Upper lobe of left lung (tissue), 6 donors: ENCODE results near the gene HEATR5B. TPM values are rescaled to one million over a fixed set of nuclear protein-coding genes. Genes with fewer than 3 reads are reported as not detected.

Experiments
- ATAC-seq, 2 donors: fragments of 200-7000 bp; cut with Tn5 transposase; one replicate each; pipeline ENCODE4 v1.9.1; 2022; ENCODE audit warnings: mild to moderate bottlenecking in 2 of 2, moderate library complexity in 2 of 2; ENCODE audit not compliant: low FRiP score in 2 of 2
- DNase-seq, 2 donors: peaks; one replicate each; pipeline ENCODE4 v3.0.0-alpha.2; 2019 to 2020
- H3K27ac ChIP-seq, 4 donors: fragments of 200-600 bp; sonication (generic); one replicate each; pipeline ENCODE4 v1.5.1; 2016 to 2019
- H3K27me3 ChIP-seq, 4 donors: fragments of 200-600 bp; sonication (generic); one replicate each; pipeline ENCODE4 v1.5.1; 2017 to 2019
- H3K36me3 ChIP-seq, 4 donors: fragments of 200-600 bp; sonication (generic); one replicate each; pipeline ENCODE4 v1.5.1; 2016 to 2019
- H3K4me1 ChIP-seq, 4 donors: fragments of 200-600 bp; sonication (generic); one replicate each; pipeline ENCODE4 v1.5.1; 2018 to 2019
- H3K4me3 ChIP-seq, 4 donors: fragments of 200-600 bp; sonication (generic); one replicate each; pipeline ENCODE4 v1.5.1; 2017 to 2019; ENCODE audit warnings: mild to moderate bottlenecking in 2 of 4, moderate library complexity in 1 of 4
- H3K9me3 ChIP-seq, 4 donors: fragments of 200-600 bp; sonication (generic); one replicate each; pipeline ENCODE4 v1.5.1; 2018 to 2019
- EP300 ChIP-seq, 4 donors: sonication (generic); formaldehyde crosslinking; IDR thresholded peaks; one replicate each; pipeline ENCODE4 v1.5.1; 2017; ENCODE audit warnings: antibody characterized with exemption in 4 of 4, control low read depth in 2 of 4
- POLR2A ChIP-seq, 4 donors: fragments of 450-650 bp; IDR thresholded peaks; one replicate each; pipeline ENCODE4 v1.5.1; 2016 to 2017; ENCODE audit warnings: antibody characterized with exemption in 4 of 4, mild to moderate bottlenecking in 2 of 4
- POLR2AphosphoS5 ChIP-seq, 2 donors: sonication (generic); formaldehyde crosslinking; IDR thresholded peaks; one replicate each; pipeline ENCODE4 v1.5.1; 2017; ENCODE audit warnings: antibody characterized with exemption in 2 of 2
- WGBS, 2 donors: methylation state at CpG; one replicate each; pipeline ENCODE4 v1.1.5; 2017 to 2018; 5-methylcytosine and 5-hydroxymethylcytosine counted together
- total RNA-seq, 6 donors: library from RNA; depleted of rRNA in 4 of 6; stranded (reverse); fragments of >200 nt in 4 of 6; gene quantifications; one replicate each; pipeline versions ENCODE4 v1.1.0 to v1.2.1, GENCODE V29; 2016 to 2021
- TF ChIP-seq, protein P1 (sequence below), 6 experiments: fragments of 450-650 bp in 4 of 6; fragments of 200-600 bp in 2 of 6; sonication (generic) in 2 of 6; IDR thresholded peaks; one replicate each; pipeline ENCODE4 v1.5.1; 2016 to 2019; ENCODE audit warnings: antibody characterized with exemption in 6 of 6
- donor health status: DM: no; HTN: no; CAD: no; lungs with moderate emphysema.
- donor health status: DM: no; HTN: yes; CAD: no; lungs with severe emphysema.

HEATR5B gene
- total RNA-seq, 6 donors from 2014 or later = 24.3 to 52.4 (median 33.8) TPM

DNA sequence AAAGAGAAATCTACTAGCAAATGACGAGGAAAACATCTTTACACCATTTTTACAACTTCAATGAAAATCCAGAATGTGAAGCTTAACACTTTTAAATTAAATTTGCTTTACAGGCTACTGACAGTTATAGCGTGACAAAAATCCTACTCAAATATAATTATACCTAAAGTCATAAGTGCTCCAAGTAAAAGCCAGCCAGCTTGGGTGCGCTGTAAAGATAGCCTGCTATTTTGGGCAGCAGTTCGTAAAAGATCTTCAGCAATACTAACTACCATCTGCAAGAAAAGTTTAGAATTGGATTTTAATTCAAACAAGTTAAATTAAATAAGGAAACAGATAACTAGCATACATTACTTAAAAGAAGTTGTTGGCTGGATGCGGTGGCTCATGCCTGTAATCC is 22.4 kb downstream of the HEATR5B start:
- H3K4me3 ChIP-seq = no peak overlapping the region
- H3K27me3 ChIP-seq = no peaks in the 10 kb centered on the region
- ATAC-seq = no peak

DNA sequence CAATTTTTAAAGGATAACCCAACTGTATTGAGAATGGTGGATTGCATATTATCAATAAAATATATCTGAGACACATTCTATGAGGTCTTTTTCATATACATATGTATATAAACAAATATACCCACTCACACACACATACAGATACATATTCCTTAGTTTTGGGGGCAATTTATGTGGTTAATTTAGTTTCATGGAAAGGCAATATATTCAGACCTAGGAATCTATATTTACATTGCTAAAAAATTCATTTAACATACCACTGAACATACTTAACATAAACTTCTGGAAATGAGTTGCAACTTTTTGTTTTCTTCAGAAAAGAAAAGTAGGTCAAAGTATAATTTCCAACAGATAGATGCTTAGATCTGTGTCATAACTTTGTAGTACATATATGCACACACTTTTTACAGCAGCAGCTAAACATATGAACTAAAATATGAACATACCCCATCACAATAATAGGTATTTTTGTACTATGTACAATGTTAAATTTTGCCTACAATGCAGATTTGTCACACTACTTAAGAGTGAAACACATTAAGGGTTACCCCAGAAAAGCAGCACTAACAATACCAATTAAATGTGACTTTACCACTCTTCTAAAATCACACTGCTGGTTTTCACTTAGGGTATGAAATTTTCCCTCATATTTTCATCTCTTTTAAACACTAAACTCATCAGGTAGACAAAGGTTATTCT is 23.0 kb downstream of the HEATR5B start:
- no peaks in the 10 kb centered on the region for H3K9me3 ChIP-seq
- H3K4me3 ChIP-seq = no peak overlapping the region
- H3K27ac ChIP-seq = no peak overlapping the region
- TF ChIP-seq POLR2A (IDR thresholded peaks at IDR 0.05) = no peak
- TF ChIP-seq, protein P1, sequence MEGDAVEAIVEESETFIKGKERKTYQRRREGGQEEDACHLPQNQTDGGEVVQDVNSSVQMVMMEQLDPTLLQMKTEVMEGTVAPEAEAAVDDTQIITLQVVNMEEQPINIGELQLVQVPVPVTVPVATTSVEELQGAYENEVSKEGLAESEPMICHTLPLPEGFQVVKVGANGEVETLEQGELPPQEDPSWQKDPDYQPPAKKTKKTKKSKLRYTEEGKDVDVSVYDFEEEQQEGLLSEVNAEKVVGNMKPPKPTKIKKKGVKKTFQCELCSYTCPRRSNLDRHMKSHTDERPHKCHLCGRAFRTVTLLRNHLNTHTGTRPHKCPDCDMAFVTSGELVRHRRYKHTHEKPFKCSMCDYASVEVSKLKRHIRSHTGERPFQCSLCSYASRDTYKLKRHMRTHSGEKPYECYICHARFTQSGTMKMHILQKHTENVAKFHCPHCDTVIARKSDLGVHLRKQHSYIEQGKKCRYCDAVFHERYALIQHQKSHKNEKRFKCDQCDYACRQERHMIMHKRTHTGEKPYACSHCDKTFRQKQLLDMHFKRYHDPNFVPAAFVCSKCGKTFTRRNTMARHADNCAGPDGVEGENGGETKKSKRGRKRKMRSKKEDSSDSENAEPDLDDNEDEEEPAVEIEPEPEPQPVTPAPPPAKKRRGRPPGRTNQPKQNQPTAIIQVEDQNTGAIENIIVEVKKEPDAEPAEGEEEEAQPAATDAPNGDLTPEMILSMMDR (IDR thresholded peaks at IDR 0.05) = no peak
- no peak for TF ChIP-seq POLR2AphosphoS5 (IDR thresholded peaks at IDR 0.05)
- TF ChIP-seq EP300 (IDR thresholded peaks at IDR 0.05) = no peak
- DNase-seq (no peak), ATAC-seq (no peak)
- peaks cover 10 to 98% (median 51%) of the 10 kb centered on the region in 4 donors for H3K36me3 ChIP-seq
- H3K27me3 ChIP-seq = no peaks in the 10 kb centered on the region
- H3K4me1 ChIP-seq = no peaks in the 10 kb centered on the region

More for the DNA sequence above, 22.4 kb downstream of the HEATR5B start:
- Histone ChIP-seq H3K27ac (no peak overlapping the region), H3K36me3 (peaks cover 8 to 98% (median 49%) of the 10 kb centered on the region in 4 donors), H3K9me3 (no peaks in the 10 kb centered on the region), H3K4me1 (no peaks in the 10 kb centered on the region)
- WGBS, 2 donors = 95 to 96% methylated on average over 5 of the region's 5 CpGs
- DNase-seq = no peak
- TF ChIP-seq, protein P1 (IDR thresholded peaks at IDR 0.05) = no peak
- TF ChIP-seq EP300 (IDR thresholded peaks at IDR 0.05) (no peak), POLR2A (IDR thresholded peaks at IDR 0.05) (no peak), POLR2AphosphoS5 (IDR thresholded peaks at IDR 0.05) (no peak)

DNA sequence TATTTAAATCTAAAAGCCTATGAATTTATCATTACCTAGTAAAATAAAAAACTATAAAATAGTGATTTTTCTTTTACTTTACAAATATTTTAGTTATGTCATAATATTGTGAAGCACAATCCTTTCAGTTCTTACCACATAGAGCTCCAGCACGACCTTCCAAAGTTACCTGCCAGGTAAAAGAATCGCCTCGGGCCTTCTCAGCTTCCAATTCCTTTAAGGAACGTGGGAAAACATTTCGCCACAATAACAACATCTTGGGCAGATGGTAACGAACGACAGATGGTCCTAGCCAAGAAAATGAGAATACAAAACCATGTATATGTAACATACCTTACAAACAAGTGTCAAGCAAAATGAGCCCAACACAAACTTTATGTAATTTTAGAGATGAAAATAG is 23.7 kb downstream of the HEATR5B start:
- no peaks in the 10 kb centered on the region for H3K27me3 ChIP-seq
- no peak for DNase-seq
- H3K4me3 ChIP-seq = no peak overlapping the region
- peaks cover 10 to 98% (median 52%) of the 10 kb centered on the region in 4 donors for H3K36me3 ChIP-seq
- H3K9me3 ChIP-seq = no peaks in the 10 kb centered on the region
- ATAC-seq = no peak
- WGBS, 2 donors = 93 to 94% methylated on average over 7 of the region's 7 CpGs
- no peaks in the 10 kb centered on the region for H3K4me1 ChIP-seq
- H3K27ac ChIP-seq = no peak overlapping the region
- no peak for TF ChIP-seq EP300 (IDR thresholded peaks at IDR 0.05)

DNA sequence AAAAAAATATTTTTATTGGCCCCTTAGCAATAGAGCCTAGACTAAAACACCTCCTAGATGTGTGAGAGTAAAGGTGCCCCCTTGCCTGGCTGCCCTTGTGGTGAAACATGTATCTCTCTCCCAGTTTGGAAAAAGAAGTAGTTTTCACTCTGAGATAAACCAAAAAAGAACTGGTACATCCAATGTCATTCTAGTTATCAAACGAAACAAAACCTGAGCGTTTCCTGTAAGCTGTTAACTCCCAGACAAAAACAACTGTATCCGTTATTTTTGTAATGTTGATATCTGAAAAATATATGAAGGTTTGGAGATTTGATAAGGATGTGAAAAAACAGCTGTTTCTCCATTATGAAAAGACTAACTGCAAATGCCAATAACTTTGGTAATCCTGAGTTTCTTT is 24.3 kb downstream of the HEATR5B start:
- H3K27me3 ChIP-seq = no peaks in the 10 kb centered on the region
- ATAC-seq (no peak), DNase-seq (no peak)
- TF ChIP-seq, protein P1 (IDR thresholded peaks at IDR 0.05) = no peak
- no peak for TF ChIP-seq EP300 (IDR thresholded peaks at IDR 0.05)
- no peak for TF ChIP-seq POLR2AphosphoS5 (IDR thresholded peaks at IDR 0.05)
- TF ChIP-seq POLR2A (IDR thresholded peaks at IDR 0.05) = no peak
- H3K36me3 ChIP-seq = peaks cover 8 to 98% (median 48%) of the 10 kb centered on the region in 4 donors
- 93 to 95% methylated on average over 3 of the region's 3 CpGs for WGBS, 2 donors
- H3K4me3 ChIP-seq = no peak overlapping the region
- no peaks in the 10 kb centered on the region for H3K4me1 ChIP-seq
- no peak overlapping the region for H3K27ac ChIP-seq
- no peaks in the 10 kb centered on the region for H3K9me3 ChIP-seq

DNA sequence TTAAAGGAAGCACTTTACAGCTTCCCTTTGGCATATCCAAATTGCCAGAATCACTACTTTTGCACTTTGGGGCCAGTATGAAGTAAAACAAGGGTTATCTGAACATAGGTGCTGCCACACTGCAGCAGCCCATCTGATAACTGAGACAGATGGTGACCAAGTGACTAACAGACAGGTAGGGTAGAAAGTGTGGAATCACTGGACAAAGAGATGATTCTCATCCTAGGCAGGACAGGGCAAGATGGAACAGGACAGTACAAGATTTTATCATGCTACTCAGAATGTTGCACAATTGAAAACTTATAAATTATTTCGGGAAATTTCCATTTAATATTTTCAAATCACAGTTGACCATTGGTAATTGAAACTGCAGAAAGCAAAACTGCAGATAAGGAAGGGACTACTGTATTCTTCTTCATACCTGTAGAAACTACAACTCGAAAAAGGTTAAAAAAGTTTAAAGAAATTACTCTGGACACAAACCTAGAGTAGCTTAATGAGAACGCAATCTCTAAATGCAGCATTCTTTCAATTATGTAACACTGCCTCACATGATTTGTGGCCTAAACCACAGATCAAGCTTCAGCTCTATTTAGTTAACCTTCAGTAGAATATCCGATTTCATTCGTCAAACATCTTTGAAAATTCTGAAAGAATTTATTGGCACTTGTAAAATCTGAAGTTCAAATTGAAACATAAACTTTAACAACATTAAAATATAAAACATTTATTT is 31.4 kb downstream of the HEATR5B start:
- Histone ChIP-seq H3K4me1 (no peaks in the 10 kb centered on the region), H3K4me3 (no peak overlapping the region), H3K27ac (no peak overlapping the region), H3K36me3 (peaks cover 8 to 82% (median 29%) of the 10 kb centered on the region in 4 donors), H3K27me3 (no peaks in the 10 kb centered on the region), H3K9me3 (no peaks in the 10 kb centered on the region)
- TF ChIP-seq, protein P1 (IDR thresholded peaks at IDR 0.05) = no peak
- TF ChIP-seq POLR2A (IDR thresholded peaks at IDR 0.05) (no peak), EP300 (IDR thresholded peaks at IDR 0.05) (no peak), POLR2AphosphoS5 (IDR thresholded peaks at IDR 0.05) (no peak)
- ATAC-seq (no peak), DNase-seq (no peak)
- WGBS, 2 donors = 78% methylated on average over 5 of the region's 5 CpGs
